ENCODE measurements around the gene ENTPD2.

ENTPD2 gene

DNA sequence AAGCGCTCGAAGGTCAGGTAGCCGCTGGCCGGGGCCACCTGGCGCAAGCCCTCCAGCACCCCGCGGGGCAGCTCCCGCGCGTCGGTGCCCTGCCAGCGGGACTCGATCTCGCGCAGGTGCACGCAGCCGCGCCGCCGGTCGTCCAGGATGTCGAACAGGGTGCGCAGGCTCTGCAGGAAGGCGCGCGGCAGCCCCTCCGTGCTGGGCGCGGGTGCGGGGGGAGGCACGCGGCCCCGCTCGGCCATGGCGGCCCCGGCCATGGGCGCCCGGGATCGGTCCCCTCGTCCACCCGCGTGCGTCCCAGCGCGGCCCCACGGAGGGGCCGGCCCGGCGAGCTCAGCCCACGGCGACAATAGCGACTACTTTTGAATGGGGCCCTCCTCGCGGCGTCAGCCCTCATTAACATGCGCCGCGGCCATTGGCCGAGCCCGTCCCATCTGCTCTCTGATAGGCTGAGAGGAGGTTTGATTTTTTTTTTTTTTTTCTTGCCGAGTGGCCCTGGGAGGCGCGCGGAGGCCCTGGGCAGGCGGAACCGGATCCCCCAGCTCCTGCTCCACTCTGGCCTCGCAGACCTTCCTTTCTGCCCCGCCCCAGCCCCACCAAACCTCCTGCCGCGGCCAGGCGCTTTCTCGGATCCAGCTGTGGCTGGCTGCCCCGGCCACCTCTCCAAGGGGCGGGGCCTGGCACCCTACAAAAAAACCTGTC, 16.5 kb upstream of the ENTPD2 start, which contains the start of gene SAPCD2:
Gene SAPCD2, minus strand, starts transcription at position 357 of the 705 bp plus-strand sequence. Its CDS starts 97 bp downstream, at position 260.
- no peak for DNase-seq (ENCODE audit: low read depth, low spot score)
- no peaks in the 10 kb centered on the region for H3K27me3 ChIP-seq (ENCODE audit: control insufficient read depth, insufficient read depth, low read length)
- H3K4me1 ChIP-seq (ENCODE audit: control insufficient read depth, insufficient read depth, low read length) = peaks cover 14% of the 10 kb centered on the region
- no CpG with 5 or more reads among the region's 74 CpGs for WGBS (ENCODE audit: insufficient coverage, insufficient read length)
- no peaks in the 10 kb centered on the region for H3K9me3 ChIP-seq (ENCODE audit: control insufficient read depth, insufficient read depth, low read length)
- H3K4me3 ChIP-seq (ENCODE audit: low read length) = peak within 1 kb of the TSS; percentile 76
- H3K36me3 ChIP-seq (ENCODE audit: control insufficient read depth, insufficient read depth, low read length) = no peaks in the 10 kb centered on the region; the same call in 1 of the 2 replicates
- no peak within 1 kb of the TSS for H3K27ac ChIP-seq (ENCODE audit: low read length)

DNA sequence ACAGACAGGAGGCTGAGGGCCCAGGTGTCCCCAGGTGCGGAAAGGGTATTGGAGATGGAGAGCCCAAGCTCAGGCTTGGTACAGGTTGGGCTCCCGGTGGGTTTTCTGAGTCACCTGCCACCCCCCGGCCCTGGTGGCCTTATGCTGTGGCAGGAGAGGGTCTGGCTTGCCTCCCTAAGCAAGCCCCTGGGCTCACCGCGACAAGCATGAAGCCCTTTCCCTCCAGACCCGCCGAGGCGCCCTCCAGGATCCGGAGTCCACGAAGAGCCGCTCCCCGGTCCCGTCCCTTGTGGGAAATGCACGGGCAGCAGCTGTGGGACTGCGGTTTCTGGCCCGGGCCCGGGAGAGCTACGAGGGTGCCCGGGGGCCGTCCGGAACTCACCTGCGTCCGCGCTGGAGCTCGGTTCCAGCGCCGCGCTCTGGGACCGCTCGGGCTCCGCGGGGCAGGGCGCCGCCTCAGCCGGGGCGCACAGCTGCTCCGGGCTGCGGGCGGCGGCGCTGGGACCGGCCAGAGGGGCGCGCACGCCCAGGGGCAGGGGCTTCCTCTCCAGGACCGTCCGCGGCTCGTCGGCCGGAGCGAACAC, 15.7 kb upstream of the ENTPD2 start:
- H3K27ac ChIP-seq (ENCODE audit: low read length) = no peak overlapping the region
- no peak for DNase-seq (ENCODE audit: low read depth, low spot score)
- H3K9me3 ChIP-seq (ENCODE audit: control insufficient read depth, insufficient read depth, low read length) = no peaks in the 10 kb centered on the region
- peak overlapping the region; percentile 76 for H3K4me3 ChIP-seq (ENCODE audit: low read length)
- peaks cover 12% of the 10 kb centered on the region for H3K4me1 ChIP-seq (ENCODE audit: control insufficient read depth, insufficient read depth, low read length)
- WGBS (ENCODE audit: insufficient coverage, insufficient read length) = no CpG with 5 or more reads among the region's 52 CpGs
- H3K36me3 ChIP-seq (ENCODE audit: control insufficient read depth, insufficient read depth, low read length) = peaks cover 3% of the 10 kb centered on the region; the same call in 1 of the 2 replicates
- H3K27me3 ChIP-seq (ENCODE audit: control insufficient read depth, insufficient read depth, low read length) = no peaks in the 10 kb centered on the region

GRCh38 chr9:137068539-137069507, 15.0 kb upstream of the ENTPD2 start:
- H3K4me3 ChIP-seq (ENCODE audit: low read length) = peak overlapping the region; percentile 76; the same call in 1 of the 2 replicates
- H3K27ac ChIP-seq (ENCODE audit: low read length) = no peak overlapping the region
- H3K9me3 ChIP-seq (ENCODE audit: control insufficient read depth, insufficient read depth, low read length) = no peaks in the 10 kb centered on the region

DNA sequence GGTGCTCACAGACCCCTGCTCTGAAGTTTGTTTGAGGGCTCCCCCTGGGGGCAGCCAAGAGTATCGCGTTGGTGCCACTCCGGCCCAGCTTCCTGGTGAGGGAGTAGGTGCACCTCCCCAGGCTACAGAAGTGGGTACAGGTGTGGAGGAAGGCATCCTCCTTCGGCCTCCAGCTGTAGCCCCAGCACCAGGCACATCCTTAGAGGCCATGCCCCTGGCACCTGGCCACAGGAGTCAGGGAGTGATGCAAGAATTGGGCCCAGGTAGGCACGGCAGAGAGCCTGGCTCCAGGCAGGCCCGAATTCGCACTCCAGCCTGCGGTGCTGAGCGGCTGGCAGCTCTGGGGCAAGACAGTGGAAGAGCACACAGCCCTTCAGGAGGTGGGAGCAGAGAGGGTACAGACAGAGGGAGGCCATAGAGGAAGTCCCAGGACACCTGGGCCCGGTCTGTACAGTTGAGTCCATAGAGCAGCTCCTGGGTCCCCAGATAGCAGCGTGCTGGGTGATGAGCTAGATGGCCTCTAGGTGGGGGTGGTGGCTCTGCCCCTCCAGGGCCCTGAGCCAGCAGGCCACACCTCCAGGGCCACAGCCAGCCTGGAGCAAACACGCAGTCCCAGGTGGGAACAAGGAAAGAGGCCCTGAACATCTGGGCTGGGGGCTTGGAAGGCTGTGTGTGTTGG, 14.1 kb upstream of the ENTPD2 start:
- DNase-seq (ENCODE audit: low read depth, low spot score) = no peak
- Histone ChIP-seq H3K27me3 (ENCODE audit: control insufficient read depth, insufficient read depth, low read length) (no peaks in the 10 kb centered on the region), H3K36me3 (ENCODE audit: control insufficient read depth, insufficient read depth, low read length) (peaks cover 6% of the 10 kb centered on the region; the same call in 1 of the 2 replicates), H3K9me3 (ENCODE audit: control insufficient read depth, insufficient read depth, low read length) (no peaks in the 10 kb centered on the region), H3K4me1 (ENCODE audit: control insufficient read depth, insufficient read depth, low read length) (peaks cover 13% of the 10 kb centered on the region), H3K4me3 (ENCODE audit: low read length) (no peak overlapping the region), H3K27ac (ENCODE audit: low read length) (no peak overlapping the region)
- no CpG with 5 or more reads among the region's 12 CpGs for WGBS (ENCODE audit: insufficient coverage, insufficient read length)

More at GRCh38 chr9:137068539-137069507, 15.0 kb upstream of the ENTPD2 start:
- no peaks in the 10 kb centered on the region for H3K27me3 ChIP-seq (ENCODE audit: control insufficient read depth, insufficient read depth, low read length)
- peaks cover 12% of the 10 kb centered on the region for H3K4me1 ChIP-seq (ENCODE audit: control insufficient read depth, insufficient read depth, low read length)
- peaks cover 6% of the 10 kb centered on the region; the same call in 1 of the 2 replicates for H3K36me3 ChIP-seq (ENCODE audit: control insufficient read depth, insufficient read depth, low read length)
- DNase-seq (ENCODE audit: low read depth, low spot score) = no peak
- no CpG with 5 or more reads among the region's 17 CpGs for WGBS (ENCODE audit: insufficient coverage, insufficient read length)

DNA sequence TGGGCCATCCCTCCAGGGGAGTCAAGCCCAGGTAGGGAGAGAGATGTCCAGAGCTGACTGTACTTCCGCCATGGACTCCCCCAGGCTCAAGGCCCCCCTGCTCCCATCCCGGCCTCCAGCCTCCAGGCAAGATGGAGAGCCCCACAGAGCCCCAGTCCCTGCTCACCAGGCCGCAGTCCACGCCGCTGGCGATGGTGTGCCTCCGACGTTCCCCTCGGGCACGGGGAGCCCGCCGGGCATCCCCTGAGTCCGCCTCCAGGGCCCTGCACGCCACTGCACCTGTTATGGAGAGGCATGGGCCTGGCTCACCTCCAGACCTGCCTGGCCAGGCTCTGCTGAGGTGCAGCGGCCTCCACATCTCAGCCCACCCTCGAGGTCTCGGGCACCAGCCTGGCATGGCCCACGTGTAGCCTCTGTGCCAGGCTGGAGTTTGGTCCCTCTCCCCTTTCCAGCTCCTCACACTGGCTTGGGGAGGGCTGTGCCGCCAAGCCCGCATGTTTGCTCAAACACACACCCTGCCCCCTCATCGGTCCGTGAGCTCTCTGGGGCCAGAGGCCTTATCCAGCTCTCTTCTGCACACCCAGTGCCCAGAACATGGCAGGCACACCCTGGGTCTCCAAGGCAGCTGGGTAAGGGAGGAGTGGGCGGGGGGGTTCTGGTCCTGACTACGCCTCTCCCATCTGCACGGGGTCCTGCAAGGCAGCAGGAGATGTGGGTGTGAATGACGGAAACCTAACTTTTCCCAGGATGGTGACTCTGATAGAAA, 12.4 kb upstream of the ENTPD2 start:
- no peak overlapping the region for H3K27ac ChIP-seq (ENCODE audit: low read length)
- H3K4me1 ChIP-seq (ENCODE audit: control insufficient read depth, insufficient read depth, low read length) = peaks cover 13% of the 10 kb centered on the region
- H3K9me3 ChIP-seq (ENCODE audit: control insufficient read depth, insufficient read depth, low read length) = no peaks in the 10 kb centered on the region
- WGBS (ENCODE audit: insufficient coverage, insufficient read length) = no CpG with 5 or more reads among the region's 26 CpGs
- no peak overlapping the region for H3K4me3 ChIP-seq (ENCODE audit: low read length)
- H3K27me3 ChIP-seq (ENCODE audit: control insufficient read depth, insufficient read depth, low read length) = no peaks in the 10 kb centered on the region
- no peak for DNase-seq (ENCODE audit: low read depth, low spot score)
- peaks cover 6% of the 10 kb centered on the region; the same call in 1 of the 2 replicates for H3K36me3 ChIP-seq (ENCODE audit: control insufficient read depth, insufficient read depth, low read length)

GRCh38 chr9:137065336-137065967, 11.6 kb upstream of the ENTPD2 start:
- WGBS (ENCODE audit: insufficient coverage, insufficient read length) = no CpG with 5 or more reads among the region's 23 CpGs
- Histone ChIP-seq H3K27ac (ENCODE audit: low read length) (no peak overlapping the region), H3K36me3 (ENCODE audit: control insufficient read depth, insufficient read depth, low read length) (peaks cover 6% of the 10 kb centered on the region; the same call in 1 of the 2 replicates), H3K9me3 (ENCODE audit: control insufficient read depth, insufficient read depth, low read length) (no peaks in the 10 kb centered on the region), H3K4me3 (ENCODE audit: low read length) (no peak overlapping the region), H3K27me3 (ENCODE audit: control insufficient read depth, insufficient read depth, low read length) (no peaks in the 10 kb centered on the region), H3K4me1 (ENCODE audit: control insufficient read depth, insufficient read depth, low read length) (peaks cover 10% of the 10 kb centered on the region)
- no peak for DNase-seq (ENCODE audit: low read depth, low spot score)

DNA sequence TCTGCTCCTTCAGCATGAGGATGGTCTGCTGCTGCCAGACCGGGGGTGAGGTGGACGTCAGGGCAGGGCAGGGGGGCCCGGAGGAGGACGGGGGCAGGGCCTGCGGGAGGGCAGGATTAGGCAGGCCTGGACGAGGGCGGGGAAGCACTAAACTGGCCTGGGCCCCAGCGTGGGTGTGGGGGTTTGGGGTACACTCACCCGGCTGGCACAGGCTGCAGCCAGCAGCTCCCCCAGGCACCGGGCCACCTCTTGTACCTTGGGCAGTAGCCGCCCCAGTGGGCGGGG, 11.0 kb upstream of the ENTPD2 start:
- H3K27me3 ChIP-seq (ENCODE audit: control insufficient read depth, insufficient read depth, low read length) = no peaks in the 10 kb centered on the region
- H3K4me3 ChIP-seq (ENCODE audit: low read length) = no peak overlapping the region
- no peaks in the 10 kb centered on the region for H3K9me3 ChIP-seq (ENCODE audit: control insufficient read depth, insufficient read depth, low read length)
- H3K27ac ChIP-seq (ENCODE audit: low read length) = no peak overlapping the region
- H3K4me1 ChIP-seq (ENCODE audit: control insufficient read depth, insufficient read depth, low read length) = peaks cover 10% of the 10 kb centered on the region
- H3K36me3 ChIP-seq (ENCODE audit: control insufficient read depth, insufficient read depth, low read length) = peaks cover 6% of the 10 kb centered on the region; the same call in 1 of the 2 replicates
- DNase-seq (ENCODE audit: low read depth, low spot score) = no peak
- no CpG with 5 or more reads among the region's 12 CpGs for WGBS (ENCODE audit: insufficient coverage, insufficient read length)

GRCh38 chr9:137064027-137064879, 10.4 kb upstream of the ENTPD2 start:
- DNase-seq (ENCODE audit: low read depth, low spot score) = no peak
- H3K4me3 ChIP-seq (ENCODE audit: low read length) = no peak overlapping the region
- no peaks in the 10 kb centered on the region for H3K27me3 ChIP-seq (ENCODE audit: control insufficient read depth, insufficient read depth, low read length)
- H3K27ac ChIP-seq (ENCODE audit: low read length) = no peak overlapping the region
- no CpG with 5 or more reads among the region's 55 CpGs for WGBS (ENCODE audit: insufficient coverage, insufficient read length)
- peaks cover 6% of the 10 kb centered on the region; the same call in 1 of the 2 replicates for H3K36me3 ChIP-seq (ENCODE audit: control insufficient read depth, insufficient read depth, low read length)
- H3K4me1 ChIP-seq (ENCODE audit: control insufficient read depth, insufficient read depth, low read length) = peaks cover 9% of the 10 kb centered on the region
- no peaks in the 10 kb centered on the region for H3K9me3 ChIP-seq (ENCODE audit: control insufficient read depth, insufficient read depth, low read length)

All from iPS DF 6.9 (cell line).